HCT116 (cell line): ENCODE measurements around the gene RALGAPA1. TPM values are rescaled to one million over a fixed set of nuclear protein-coding genes. Genes with fewer than 3 reads are reported as not detected.

Experiments
- ATAC-seq: fragments of 200-7000 bp; cut with Tn5 transposase; 2 replicates; pipeline ENCODE4 v1.9.1; 2020; ENCODE audit warnings: mild to moderate bottlenecking, moderate library complexity
- BruUV-seq: library from RNA; stranded (reverse); fragments of 400-500 nt; replicated peaks from 2 replicates; lab custom pipeline; 2021; lab: Mats Ljungman, UMichigan
- CTCF ChIA-PET: fragments of 300-600 bp; sonication (Branson Sonifier 250); formaldehyde crosslinking; loops from one replicate; lab custom pipeline; 2021; ENCODE audit warnings: antibody characterized with exemption; lab: Charles Lee
- POLR2A ChIA-PET: fragments of 300-600, 350-600 bp; sonication (Branson Sonifier 250); formaldehyde crosslinking; loops from one replicate; lab custom pipeline; 2021; ENCODE audit warnings: antibody characterized with exemption; lab: Charles Lee
- RAD21 ChIA-PET, 2 experiments: fragments of 300-600 bp; sonication (Branson Sonifier 250); formaldehyde crosslinking; loops; one replicate each; lab custom pipeline; 2023; ENCODE audit warnings: low total read pairs in 2 of 2; ENCODE audit not compliant: uncharacterized antibody in 2 of 2, unreplicated experiment in 2 of 2, low non-redundant PET in 1 of 2; lab: Charles Lee
- DNase-seq: peaks from one replicate; pipeline ENCODE4 v3.0.0-alpha.2; 2010; ENCODE audit warnings: low read depth, low spot score
- H2AFZ ChIP-seq: fragments of 200-600 bp; shearing (Covaris generic), sonication (generic); 2 replicates; pipeline ENCODE4 v1.6.1; 2017; ENCODE audit warnings: low read depth, mixed run types, mixed read lengths, antibody characterized with exemption, low read length; ENCODE audit not compliant: poor library complexity, severe bottlenecking
- H3K27ac ChIP-seq: 2 replicates; pipeline ENCODE4 v1.5.1; 2012; ENCODE audit warnings: low read depth, low read length
- H3K27me3 ChIP-seq: fragments of 200-600 bp; sonication (generic); 2 replicates; pipeline ENCODE4 v1.6.1; 2016; ENCODE audit warnings: mixed run types, low read length, mixed read lengths; ENCODE audit not compliant: insufficient read depth
- H3K36me3 ChIP-seq, 2 experiments: fragments of 200-500 bp in 1 of 2; fragments of 200-600 bp in 1 of 2; sonication (Bioruptor generic) in 1 of 2; sonication (generic) in 1 of 2; 2 replicates each; pipeline versions ENCODE4 v1.5.1 to v1.6.1; 2014 to 2016; ENCODE audit warnings: low read length in 2 of 2, inconsistent platforms in 1 of 2, mixed read lengths in 1 of 2, mixed run types in 1 of 2; ENCODE audit not compliant: insufficient read depth in 2 of 2, control insufficient read depth in 1 of 2
- H3K4me1 ChIP-seq, 2 experiments: fragments of 200-600 bp in 1 of 2; sonication (generic) in 1 of 2; 2 replicates each; pipeline versions ENCODE4 v1.5.1 to v1.6.1; 2012 to 2017; ENCODE audit warnings: low read length in 2 of 2, inconsistent platforms in 1 of 2, mild to moderate bottlenecking in 1 of 2, mixed read lengths in 1 of 2, mixed run types in 1 of 2, moderate library complexity in 1 of 2; ENCODE audit not compliant: insufficient read depth in 2 of 2, control insufficient read depth in 1 of 2
- H3K4me2 ChIP-seq: fragments of 200-600 bp; sonication (generic); 2 replicates; pipeline ENCODE4 v1.6.1; 2017; ENCODE audit warnings: mixed run types, low read length, mixed read lengths
- H3K4me3 ChIP-seq, 2 experiments: fragments of 200-600 bp in 1 of 2; sonication (generic) in 1 of 2; replicated peaks in 1 of 2; 2 replicates each; pipeline ENCODE4 v1.5.1; 2011 to 2016; ENCODE audit warnings: low read length in 2 of 2, control low read depth in 1 of 2, low read depth in 1 of 2, mild to moderate bottlenecking in 1 of 2, mixed read lengths in 1 of 2, mixed run types in 1 of 2
- H3K79me2 ChIP-seq: fragments of 200-600 bp; sonication (generic); 2 replicates; pipeline ENCODE4 v1.6.1; 2017; ENCODE audit warnings: mild to moderate bottlenecking, mixed run types, low read length, moderate library complexity, mixed read lengths; ENCODE audit not compliant: insufficient read depth
- H3K9ac ChIP-seq: fragments of 200-600 bp; sonication (generic); 2 replicates; pipeline ENCODE4 v1.6.1; 2016; ENCODE audit warnings: low read length, mixed read lengths
- H3K9me2 ChIP-seq: fragments of 200-600 bp; sonication (generic), shearing (Covaris generic); 2 replicates; pipeline ENCODE4 v1.6.1; 2017; ENCODE audit warnings: mixed run types, mild to moderate bottlenecking, moderate library complexity; ENCODE audit not compliant: insufficient read depth
- H3K9me3 ChIP-seq, 2 experiments: fragments of 200-500 bp in 1 of 2; fragments of 200-600 bp in 1 of 2; sonication (Bioruptor generic) in 1 of 2; sonication (generic) in 1 of 2; 2 replicates each; pipeline ENCODE4 v1.6.1; 2014 to 2017; ENCODE audit warnings: low read length in 2 of 2, mixed read lengths in 2 of 2, inconsistent platforms in 1 of 2, low read depth in 1 of 2, mild to moderate bottlenecking in 1 of 2, mixed run types in 1 of 2, moderate library complexity in 1 of 2; ENCODE audit not compliant: control insufficient read depth in 1 of 2, insufficient read depth in 1 of 2
- H4K20me1 ChIP-seq: fragments of 200-600 bp; sonication (generic), shearing (Covaris generic); 2 replicates; pipeline ENCODE4 v1.6.1; 2017; ENCODE audit warnings: mixed run types, mild to moderate bottlenecking, moderate library complexity; ENCODE audit not compliant: insufficient read depth
- CBX3 ChIP-seq: IDR thresholded peaks from 2 replicates; pipeline ENCODE4 v1.6.1; 2012; ENCODE audit warnings: low read depth
- CEBPB ChIP-seq: IDR thresholded peaks from 2 replicates; pipeline ENCODE4 v1.6.1; 2012; ENCODE audit warnings: low read depth
- EGR1 ChIP-seq: IDR thresholded peaks from 2 replicates; pipeline ENCODE4 v1.6.1; 2012; ENCODE audit warnings: low read depth
- ELF1 ChIP-seq: IDR thresholded peaks from 2 replicates; pipeline ENCODE4 v1.6.1; 2012; ENCODE audit warnings: low read depth, borderline replicate concordance
- FOSL1 ChIP-seq: IDR thresholded peaks from 2 replicates; pipeline ENCODE4 v1.6.1; 2012; ENCODE audit warnings: low read depth
- RAD21 ChIP-seq: IDR thresholded peaks from 2 replicates; pipeline ENCODE4 v1.6.1; 2012; ENCODE audit warnings: low read depth, mild to moderate bottlenecking
- SP1 ChIP-seq: IDR thresholded peaks from 2 replicates; pipeline ENCODE4 v1.6.1; 2012; ENCODE audit warnings: low read depth
- TCF7L2 ChIP-seq: IDR thresholded peaks from 2 replicates; pipeline ENCODE4 v1.7.0; 2011; ENCODE audit warnings: borderline replicate concordance, inconsistent platforms; ENCODE audit not compliant: insufficient read depth, insufficient read length; ENCODE audit errors: extremely low read depth
- intact Hi-C: fragments of 100-400 bp; cut with micrococcal nuclease; formaldehyde crosslinking; loops from 2 replicates; pipeline ENCODE4 v1.10.0; 2022
- total RNA-seq: library from RNA; stranded (reverse); gene quantifications from one replicate; pipeline ENCODE4 v1.2.1, GENCODE V29; 2021; ENCODE audit not compliant: unreplicated experiment
- TF ChIP-seq, protein P1 (sequence below): IDR thresholded peaks from 2 replicates; pipeline ENCODE4 v1.6.1; 2012
- TF ChIP-seq, protein P2 (sequence below), 3 experiments: fragments of 200-600 bp in 1 of 3; sonication (generic) in 1 of 3; IDR thresholded peaks in 2 of 3; conservative IDR thresholded peaks in 1 of 3; 2 replicates each; pipeline ENCODE4 v1.5.1; 2012 to 2017; ENCODE audit warnings: low read depth in 2 of 3, low read length in 2 of 3, antibody characterized with exemption in 1 of 3, borderline replicate concordance in 1 of 3, control low read depth in 1 of 3, mild to moderate bottlenecking in 1 of 3, mixed read lengths in 1 of 3, mixed run types in 1 of 3, moderate library complexity in 1 of 3; ENCODE audit not compliant: insufficient read depth in 1 of 3
- TF ChIP-seq, protein P3 (sequence below): IDR thresholded peaks from 2 replicates; pipeline ENCODE4 v1.6.1; 2012
- TF ChIP-seq, protein P4 (sequence below): IDR thresholded peaks from 2 replicates; pipeline ENCODE4 v1.6.1; 2011; ENCODE audit warnings: mild to moderate bottlenecking, low read length, moderate library complexity; ENCODE audit not compliant: insufficient replicate concordance; ENCODE audit errors: extremely low read depth

RALGAPA1 gene
- total RNA-seq, 1 experiment from 2014 or later, result 29.3 TPM

DNA sequence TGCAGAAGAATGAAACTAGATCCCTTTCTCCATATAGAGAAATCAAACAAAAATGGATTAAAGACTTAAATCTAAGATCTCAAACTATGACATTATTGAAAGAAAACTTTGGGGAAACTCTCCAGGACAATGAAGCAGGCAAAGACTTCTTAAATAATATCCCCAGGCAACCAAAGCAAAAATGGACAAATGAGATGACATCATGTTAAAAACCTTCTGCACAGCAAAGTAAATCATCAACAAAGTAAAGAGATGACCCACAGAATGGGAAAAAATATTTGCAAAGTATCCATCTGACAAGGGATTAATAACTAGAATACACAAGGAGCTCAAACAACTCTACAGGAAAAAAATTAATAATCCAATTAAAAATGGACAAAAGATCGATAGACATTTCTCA is 101.0 kb downstream of the RALGAPA1 start:
- H3K4me2 ChIP-seq, result no peak overlapping the region
- no peaks in the 10 kb centered on the region for H4K20me1 ChIP-seq
- RAD21 ChIA-PET, result no interaction called here
- POLR2A ChIA-PET, result no interaction called here
- H3K27ac ChIP-seq, result no peak overlapping the region
- no peak overlapping the region for H3K4me3 ChIP-seq
- H3K9ac ChIP-seq, result no peak overlapping the region
- BruUV-seq, result no TSS peak
- no peaks in the 10 kb centered on the region for H3K36me3 ChIP-seq
- TF ChIP-seq EGR1 (no peak), RAD21 (no peak), TCF7L2 (no peak), ELF1 (no peak), SP1 (no peak), CBX3 (no peak), FOSL1 (no peak), CEBPB (no peak)
- TF ChIP-seq, protein P1, sequence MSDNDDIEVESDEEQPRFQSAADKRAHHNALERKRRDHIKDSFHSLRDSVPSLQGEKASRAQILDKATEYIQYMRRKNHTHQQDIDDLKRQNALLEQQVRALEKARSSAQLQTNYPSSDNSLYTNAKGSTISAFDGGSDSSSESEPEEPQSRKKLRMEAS, result no peak
- TF ChIP-seq, protein P2, sequence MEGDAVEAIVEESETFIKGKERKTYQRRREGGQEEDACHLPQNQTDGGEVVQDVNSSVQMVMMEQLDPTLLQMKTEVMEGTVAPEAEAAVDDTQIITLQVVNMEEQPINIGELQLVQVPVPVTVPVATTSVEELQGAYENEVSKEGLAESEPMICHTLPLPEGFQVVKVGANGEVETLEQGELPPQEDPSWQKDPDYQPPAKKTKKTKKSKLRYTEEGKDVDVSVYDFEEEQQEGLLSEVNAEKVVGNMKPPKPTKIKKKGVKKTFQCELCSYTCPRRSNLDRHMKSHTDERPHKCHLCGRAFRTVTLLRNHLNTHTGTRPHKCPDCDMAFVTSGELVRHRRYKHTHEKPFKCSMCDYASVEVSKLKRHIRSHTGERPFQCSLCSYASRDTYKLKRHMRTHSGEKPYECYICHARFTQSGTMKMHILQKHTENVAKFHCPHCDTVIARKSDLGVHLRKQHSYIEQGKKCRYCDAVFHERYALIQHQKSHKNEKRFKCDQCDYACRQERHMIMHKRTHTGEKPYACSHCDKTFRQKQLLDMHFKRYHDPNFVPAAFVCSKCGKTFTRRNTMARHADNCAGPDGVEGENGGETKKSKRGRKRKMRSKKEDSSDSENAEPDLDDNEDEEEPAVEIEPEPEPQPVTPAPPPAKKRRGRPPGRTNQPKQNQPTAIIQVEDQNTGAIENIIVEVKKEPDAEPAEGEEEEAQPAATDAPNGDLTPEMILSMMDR (IDR thresholded peaks at IDR 0.05 in 2 of 3, conservative IDR thresholded peaks at IDR 0.05 in 1 of 3; ENCODE audit: borderline replicate concordance in 1 of 3, insufficient read depth in 1 of 3, low read depth in 2 of 3, low read length in 2 of 3), result no peak
- TF ChIP-seq, protein P3, sequence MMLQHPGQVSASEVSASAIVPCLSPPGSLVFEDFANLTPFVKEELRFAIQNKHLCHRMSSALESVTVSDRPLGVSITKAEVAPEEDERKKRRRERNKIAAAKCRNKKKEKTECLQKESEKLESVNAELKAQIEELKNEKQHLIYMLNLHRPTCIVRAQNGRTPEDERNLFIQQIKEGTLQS, result no peak
- TF ChIP-seq, protein P4, sequence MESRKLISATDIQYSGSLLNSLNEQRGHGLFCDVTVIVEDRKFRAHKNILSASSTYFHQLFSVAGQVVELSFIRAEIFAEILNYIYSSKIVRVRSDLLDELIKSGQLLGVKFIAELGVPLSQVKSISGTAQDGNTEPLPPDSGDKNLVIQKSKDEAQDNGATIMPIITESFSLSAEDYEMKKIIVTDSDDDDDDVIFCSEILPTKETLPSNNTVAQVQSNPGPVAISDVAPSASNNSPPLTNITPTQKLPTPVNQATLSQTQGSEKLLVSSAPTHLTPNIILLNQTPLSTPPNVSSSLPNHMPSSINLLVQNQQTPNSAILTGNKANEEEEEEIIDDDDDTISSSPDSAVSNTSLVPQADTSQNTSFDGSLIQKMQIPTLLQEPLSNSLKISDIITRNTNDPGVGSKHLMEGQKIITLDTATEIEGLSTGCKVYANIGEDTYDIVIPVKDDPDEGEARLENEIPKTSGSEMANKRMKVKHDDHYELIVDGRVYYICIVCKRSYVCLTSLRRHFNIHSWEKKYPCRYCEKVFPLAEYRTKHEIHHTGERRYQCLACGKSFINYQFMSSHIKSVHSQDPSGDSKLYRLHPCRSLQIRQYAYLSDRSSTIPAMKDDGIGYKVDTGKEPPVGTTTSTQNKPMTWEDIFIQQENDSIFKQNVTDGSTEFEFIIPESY, result no peak
- ATAC-seq (no peak), DNase-seq (no peak)
- CTCF ChIA-PET, result no interaction called here
- H3K9me2 ChIP-seq, result peaks cover 6% of the 10 kb centered on the region; the same call in 1 of the 2 replicates
- H3K9me3 ChIP-seq, result no peaks in the 10 kb centered on the region
- no peaks in the 10 kb centered on the region for H3K4me1 ChIP-seq
- no peak overlapping the region for H2AFZ ChIP-seq
- no peaks in the 10 kb centered on the region for H3K79me2 ChIP-seq
- intact Hi-C loops, result no loop called here
- H3K27me3 ChIP-seq, result no peaks in the 10 kb centered on the region
